Liver (tissue), 9 donors: Measurements from ENCODE around the gene TMEM214. TPM values are rescaled to one million over a fixed set of nuclear protein-coding genes. Genes with fewer than 3 reads are reported as not detected.
A peak's percentile ranks its signal among the peaks of the same experiment; 100 is the strongest.

Experiments used
- DNase-seq: peaks from one replicate; pipeline ENCODE4 v3.0.0-alpha.2; 2017; ENCODE audit warnings: low spot score
- H3K27ac ChIP-seq, 2 donors: one replicate each; pipeline ENCODE4 v1.7.0; 2013; ENCODE audit warnings: inconsistent platforms in 2 of 2, low read length in 2 of 2, control low read depth in 1 of 2, low read depth in 1 of 2, mild to moderate bottlenecking in 1 of 2
- H3K27me3 ChIP-seq, 4 donors: one replicate each; pipeline versions ENCODE4 v1.6.1 to v1.7.0; 2013; ENCODE audit warnings: low read length in 3 of 4, inconsistent platforms in 1 of 4, mild to moderate bottlenecking in 1 of 4, moderate library complexity in 1 of 4; ENCODE audit not compliant: control insufficient read depth in 4 of 4, insufficient read depth in 4 of 4
- H3K36me3 ChIP-seq, 4 donors: one replicate each; pipeline versions ENCODE4 v1.6.1 to v1.7.0; 2013; ENCODE audit warnings: low read length in 3 of 4, mild to moderate bottlenecking in 3 of 4, low read depth in 1 of 4, moderate library complexity in 1 of 4; ENCODE audit not compliant: control insufficient read depth in 4 of 4, insufficient read depth in 3 of 4
- H3K4me1 ChIP-seq, 4 donors: one replicate each; pipeline versions ENCODE4 v1.6.1 to v1.7.0; 2013; ENCODE audit warnings: low read length in 3 of 4, mild to moderate bottlenecking in 3 of 4, moderate library complexity in 1 of 4; ENCODE audit not compliant: control insufficient read depth in 4 of 4, insufficient read depth in 4 of 4
- H3K4me3 ChIP-seq, 3 donors: one replicate each; pipeline versions ENCODE4 v1.6.1 to v1.7.0; 2013; ENCODE audit warnings: low read length in 3 of 3, control low read depth in 1 of 3, low read depth in 1 of 3, mild to moderate bottlenecking in 1 of 3
- H3K9ac ChIP-seq, 2 donors: one replicate each; pipeline ENCODE4 v1.7.0; 2013; ENCODE audit warnings: low read length in 2 of 2, mild to moderate bottlenecking in 2 of 2, moderate library complexity in 2 of 2, control low read depth in 1 of 2, low read depth in 1 of 2
- H3K9me3 ChIP-seq, 4 donors: one replicate each; pipeline versions ENCODE4 v1.6.1 to v1.7.0; 2013; ENCODE audit warnings: low read length in 3 of 4; ENCODE audit not compliant: control insufficient read depth in 4 of 4
- CTCF ChIP-seq: fragments of 150-350 bp; IDR thresholded peaks from 2 replicates; pipeline ENCODE4 v1.5.1; 2017; ENCODE audit warnings: improper control_type of control experiment, low read depth, low read length; ENCODE audit not compliant: missing input control
- EGR1 ChIP-seq, 2 donors: IDR thresholded peaks; 2 replicates each; pipeline ENCODE4 v1.6.1; 2016 to 2018; ENCODE audit warnings: antibody characterized with exemption in 2 of 2, low read depth in 2 of 2
- FOXA1 ChIP-seq: IDR thresholded peaks from 2 replicates; pipeline ENCODE4 v1.6.1; 2016; ENCODE audit warnings: antibody characterized with exemption
- FOXA2 ChIP-seq: IDR thresholded peaks from 2 replicates; pipeline ENCODE4 v1.6.1; 2016; ENCODE audit warnings: antibody characterized with exemption
- GABPA ChIP-seq, 2 donors: IDR thresholded peaks in 1 of 2; conservative IDR thresholded peaks in 1 of 2; 2 replicates each; pipeline ENCODE4 v1.6.1; 2016; ENCODE audit warnings: antibody characterized with exemption in 2 of 2, mild to moderate bottlenecking in 1 of 2, moderate library complexity in 1 of 2
- HNF4A ChIP-seq, 2 donors: conservative IDR thresholded peaks; 2 replicates each; pipeline ENCODE4 v1.6.1; 2016; ENCODE audit warnings: antibody characterized with exemption in 2 of 2, mild to moderate bottlenecking in 2 of 2
- HNF4G ChIP-seq: IDR thresholded peaks from 2 replicates; pipeline ENCODE4 v1.6.1; 2016; ENCODE audit warnings: antibody characterized with exemption
- JUND ChIP-seq, 2 donors: IDR thresholded peaks; 2 replicates each; pipeline ENCODE4 v1.6.1; 2016; ENCODE audit warnings: antibody characterized with exemption in 2 of 2
- MAX ChIP-seq: IDR thresholded peaks from 2 replicates; pipeline ENCODE4 v1.6.1; 2016; ENCODE audit warnings: antibody characterized with exemption
- NR2F2 ChIP-seq: IDR thresholded peaks from 2 replicates; pipeline ENCODE4 v1.6.1; 2016; ENCODE audit warnings: antibody characterized with exemption
- RAD21 ChIP-seq, 2 donors: IDR thresholded peaks; 2 replicates each; pipeline ENCODE4 v1.6.1; 2016; ENCODE audit warnings: antibody characterized with exemption in 2 of 2, mild to moderate bottlenecking in 2 of 2
- REST ChIP-seq: IDR thresholded peaks from 2 replicates; pipeline ENCODE4 v1.6.1; 2016; ENCODE audit warnings: antibody characterized with exemption, mild to moderate bottlenecking
- RXRA ChIP-seq, 2 donors: IDR thresholded peaks; 2 replicates each; pipeline ENCODE4 v1.6.1; 2017 to 2018; ENCODE audit warnings: antibody characterized with exemption in 2 of 2, mild to moderate bottlenecking in 1 of 2
- SP1 ChIP-seq: IDR thresholded peaks from 2 replicates; pipeline ENCODE4 v1.6.1; 2018; ENCODE audit warnings: antibody characterized with exemption, mild to moderate bottlenecking
- TAF1 ChIP-seq: conservative IDR thresholded peaks from 2 replicates; pipeline ENCODE4 v1.6.1; 2016; ENCODE audit warnings: antibody characterized with exemption, mild to moderate bottlenecking
- YY1 ChIP-seq: IDR thresholded peaks from 2 replicates; pipeline ENCODE4 v1.6.1; 2016; ENCODE audit warnings: antibody characterized with exemption, mild to moderate bottlenecking
- WGBS: extraction: QIAGEN DNeasy Blood & Tissue Kit; methylation state at CpG from one replicate; pipeline ENCODE4 v1.1.7; 2013; 5-methylcytosine and 5-hydroxymethylcytosine counted together
- polyA plus RNA-seq, 2 donors: library from polyadenylated mRNA; stranded (reverse) in 1 of 2; unstranded in 1 of 2; fragments of 200-250 nt in 1 of 2; fragments of >200 nt in 1 of 2; fragmentation: Nextera tagmentation in 1 of 2; extraction: Ambion mirVana in 1 of 2; gene quantifications; one replicate each; pipeline versions ENCODE4 v1.2.1 to v1.2.3, GENCODE V29; 2013 to 2015
- total RNA-seq, 2 donors: library from RNA; depleted of rRNA; stranded (reverse); fragments of >200 nt; gene quantifications; one replicate each; pipeline ENCODE4 v1.2.3, GENCODE V29; 2014
- TF ChIP-seq, protein P1 (sequence below): IDR thresholded peaks from 2 replicates; pipeline ENCODE4 v1.6.1; 2016; ENCODE audit warnings: antibody characterized with exemption
- TF ChIP-seq, protein P2 (sequence below): IDR thresholded peaks from 2 replicates; pipeline ENCODE4 v1.6.1; 2016; ENCODE audit warnings: antibody characterized with exemption
- donor health status: healthy.
- donor health status: healthy.
- donor health status: healthy.
- donor health status: healthy.
- donor health status: healthy.

TMEM214 gene
- total and polyA plus RNA-seq, 4 donors: 17.1 to 53.4 (median 38.4) TPM

DNA sequence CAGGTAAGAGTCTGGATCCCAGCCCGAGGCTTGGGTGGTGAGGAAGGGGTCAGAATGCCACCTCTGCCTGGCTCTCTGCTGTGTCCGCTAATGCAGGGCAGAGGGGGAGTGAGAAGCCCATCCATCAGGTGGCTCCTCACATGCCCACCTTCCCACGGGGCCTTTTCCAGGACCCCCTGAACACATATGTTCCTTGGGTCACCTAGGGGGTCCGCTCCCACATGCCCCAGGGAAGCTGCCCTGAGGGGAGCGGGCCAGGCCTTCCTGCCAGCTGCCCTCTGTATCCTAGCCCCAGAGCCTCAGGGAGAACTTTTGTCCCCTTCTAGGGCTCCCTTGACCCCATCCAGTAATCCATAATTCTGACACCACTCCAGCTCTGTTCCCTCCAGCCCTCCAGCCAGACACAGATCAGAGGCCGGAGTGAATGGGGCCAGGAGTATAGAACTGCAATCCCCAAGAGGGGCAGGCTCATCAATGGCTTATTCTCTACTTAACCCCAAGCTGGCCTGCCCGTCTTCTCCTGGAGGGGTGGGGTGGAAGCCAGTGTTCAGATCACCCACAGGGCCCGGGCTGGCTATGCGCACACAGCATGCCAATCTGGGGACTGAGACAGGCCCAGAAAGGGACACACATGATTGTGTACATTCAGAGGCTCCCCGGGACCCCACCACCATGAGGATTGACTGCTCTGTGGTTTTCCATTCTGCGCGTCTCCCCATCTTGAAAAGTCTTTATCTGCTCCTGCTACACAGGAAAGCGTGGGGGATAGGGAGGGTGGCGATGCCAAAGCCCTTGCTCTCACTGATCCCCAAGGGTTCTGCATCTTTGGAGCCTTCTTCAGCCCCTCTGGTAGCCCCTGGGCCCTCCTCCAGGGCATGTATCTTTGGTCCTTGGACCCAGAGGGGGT is 46.7 kb downstream of the TMEM214 start:
- WGBS: 79% methylated on average over 14 of the region's 14 CpGs

GRCh38 chr2:27080140-27080469 is 47.3 kb downstream of the TMEM214 start:
- WGBS: 79% methylated on average over 7 of the region's 7 CpGs
- Histone ChIP-seq H3K9me3 (no peaks in the 10 kb centered on the region), H3K27ac (peak overlapping the region; percentile 37 to 74), H3K4me3 (peak overlapping the region in 1 of 3 donors; percentile 37), H3K36me3 (no peaks in the 10 kb centered on the region), H3K4me1 (peaks cover 7 to 40% (median 15%) of the 10 kb centered on the region in 4 donors), H3K27me3 (no peaks in the 10 kb centered on the region), H3K9ac (peak overlapping the region in 1 of 2 donors; percentile 51)
- no peak for DNase-seq
- TF ChIP-seq HNF4G (no peak), RXRA (IDR thresholded peaks at IDR 0.05) (no peak), RAD21 (IDR thresholded peaks at IDR 0.05) (no peak), YY1 (no peak), CTCF (no peak), NR2F2 (no peak), FOXA1 (no peak), TAF1 (no peak), GABPA (IDR thresholded peaks at IDR 0.05 in 1 of 2, conservative IDR thresholded peaks at IDR 0.05 in 1 of 2) (no peak), SP1 (no peak), EGR1 (IDR thresholded peaks at IDR 0.05; ENCODE audit: low read depth in 2 of 2) (no peak), HNF4A (conservative IDR thresholded peaks at IDR 0.05) (no peak), REST (no peak), JUND (IDR thresholded peaks at IDR 0.05) (no peak), FOXA2 (no peak), MAX (no peak)
- TF ChIP-seq, protein P1, sequence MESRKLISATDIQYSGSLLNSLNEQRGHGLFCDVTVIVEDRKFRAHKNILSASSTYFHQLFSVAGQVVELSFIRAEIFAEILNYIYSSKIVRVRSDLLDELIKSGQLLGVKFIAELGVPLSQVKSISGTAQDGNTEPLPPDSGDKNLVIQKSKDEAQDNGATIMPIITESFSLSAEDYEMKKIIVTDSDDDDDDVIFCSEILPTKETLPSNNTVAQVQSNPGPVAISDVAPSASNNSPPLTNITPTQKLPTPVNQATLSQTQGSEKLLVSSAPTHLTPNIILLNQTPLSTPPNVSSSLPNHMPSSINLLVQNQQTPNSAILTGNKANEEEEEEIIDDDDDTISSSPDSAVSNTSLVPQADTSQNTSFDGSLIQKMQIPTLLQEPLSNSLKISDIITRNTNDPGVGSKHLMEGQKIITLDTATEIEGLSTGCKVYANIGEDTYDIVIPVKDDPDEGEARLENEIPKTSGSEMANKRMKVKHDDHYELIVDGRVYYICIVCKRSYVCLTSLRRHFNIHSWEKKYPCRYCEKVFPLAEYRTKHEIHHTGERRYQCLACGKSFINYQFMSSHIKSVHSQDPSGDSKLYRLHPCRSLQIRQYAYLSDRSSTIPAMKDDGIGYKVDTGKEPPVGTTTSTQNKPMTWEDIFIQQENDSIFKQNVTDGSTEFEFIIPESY: no peak
- TF ChIP-seq, protein P2, sequence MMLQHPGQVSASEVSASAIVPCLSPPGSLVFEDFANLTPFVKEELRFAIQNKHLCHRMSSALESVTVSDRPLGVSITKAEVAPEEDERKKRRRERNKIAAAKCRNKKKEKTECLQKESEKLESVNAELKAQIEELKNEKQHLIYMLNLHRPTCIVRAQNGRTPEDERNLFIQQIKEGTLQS: no peak

More for the DNA sequence above, 46.7 kb downstream of the TMEM214 start:
- Histone ChIP-seq H3K4me3 (peak overlapping the region in 1 of 3 donors; percentile 37), H3K9ac (peak overlapping the region in 1 of 2 donors; percentile 51), H3K4me1 (peaks cover 9 to 40% (median 15%) of the 10 kb centered on the region in 4 donors), H3K36me3 (no peaks in the 10 kb centered on the region), H3K27me3 (no peaks in the 10 kb centered on the region), H3K27ac (peak overlapping the region; percentile 65 to 74), H3K9me3 (no peaks in the 10 kb centered on the region)
- no peak for TF ChIP-seq HNF4G
- TF ChIP-seq SP1: no peak
- TF ChIP-seq CTCF: no peak
- peak; percentile 33 for TF ChIP-seq NR2F2
- no peak for DNase-seq
